Thymus (tissue), 11 donors: ENCODE measurements around the gene TLR5. TPM values are rescaled to one million over a fixed set of nuclear protein-coding genes. Genes with fewer than 3 reads are reported as not detected.

Experiments
- DNase-seq, 9 donors: peaks; one replicate each; pipeline ENCODE4 v3.0.0-alpha.2; 2013; ENCODE audit warnings: low spot score in 9 of 9, low read depth in 6 of 9, missing footprints in 1 of 9
- H3K27ac ChIP-seq, 2 donors: one replicate each; pipeline ENCODE4 v1.5.1; 2013; ENCODE audit warnings: control low read depth in 1 of 2, low read depth in 1 of 2, low read length in 1 of 2, mild to moderate bottlenecking in 1 of 2, moderate library complexity in 1 of 2
- H3K27me3 ChIP-seq, 2 donors: one replicate each; pipeline ENCODE4 v1.5.1; 2013; ENCODE audit warnings: low read length in 1 of 2; ENCODE audit not compliant: control insufficient read depth in 2 of 2, insufficient read depth in 1 of 2
- H3K36me3 ChIP-seq, 2 donors: one replicate each; pipeline ENCODE4 v1.5.1; 2013; ENCODE audit warnings: low read length in 1 of 2, mild to moderate bottlenecking in 1 of 2, moderate library complexity in 1 of 2; ENCODE audit not compliant: control insufficient read depth in 2 of 2, insufficient read depth in 2 of 2
- H3K4me1 ChIP-seq, 2 donors: one replicate each; pipeline ENCODE4 v1.5.1; 2013; ENCODE audit warnings: low read length in 2 of 2; ENCODE audit not compliant: control insufficient read depth in 2 of 2, insufficient read depth in 2 of 2
- H3K4me3 ChIP-seq, 2 donors: one replicate each; pipeline ENCODE4 v1.5.1; 2013; ENCODE audit warnings: low read length in 2 of 2, control low read depth in 1 of 2, mild to moderate bottlenecking in 1 of 2
- H3K9me3 ChIP-seq, 2 donors: one replicate each; pipeline ENCODE4 v1.5.1; 2013; ENCODE audit warnings: low read length in 1 of 2, mild to moderate bottlenecking in 1 of 2; ENCODE audit not compliant: control insufficient read depth in 2 of 2, insufficient read depth in 1 of 2
- WGBS: extraction: QIAGEN DNeasy Blood & Tissue Kit; methylation state at CpG from one replicate; pipeline ENCODE4 v1.1.7; 2013; 5-methylcytosine and 5-hydroxymethylcytosine counted together
- polyA plus RNA-seq: library from polyadenylated mRNA; stranded (reverse); fragments of 200-250 nt; gene quantifications from one replicate; pipeline ENCODE4 v1.2.3, GENCODE V29; 2013
- total RNA-seq: library from RNA; stranded (reverse); fragments of 120-200 nt; gene quantifications from one replicate; pipeline ENCODE4 v1.2.4, GENCODE V29; 2013
- donor health status: healthy.

Gene TLR5
- total and polyA plus RNA-seq, 2 donors, result 3.4 to 3.5 TPM

GRCh38 chr1:223126741-223127140 lies 16.3 kb downstream of the TLR5 start:
- no peak overlapping the region for H3K4me3 ChIP-seq
- 94% methylated on average over 1 of the region's 1 CpG for WGBS
- H3K27ac ChIP-seq, result no peak overlapping the region
- no peaks in the 10 kb centered on the region for H3K36me3 ChIP-seq
- H3K9me3 ChIP-seq, result peaks cover 0 to 8% of the 10 kb centered on the region in 2 donors
- no peak for DNase-seq
- H3K27me3 ChIP-seq, result peaks cover 0 to 16% of the 10 kb centered on the region in 2 donors
- peaks cover 0 to 11% of the 10 kb centered on the region in 2 donors for H3K4me1 ChIP-seq

GRCh38 chr1:223125766-223126165 lies 17.3 kb downstream of the TLR5 start:
- WGBS, result 73% methylated on average over 2 of the region's 2 CpGs

DNA sequence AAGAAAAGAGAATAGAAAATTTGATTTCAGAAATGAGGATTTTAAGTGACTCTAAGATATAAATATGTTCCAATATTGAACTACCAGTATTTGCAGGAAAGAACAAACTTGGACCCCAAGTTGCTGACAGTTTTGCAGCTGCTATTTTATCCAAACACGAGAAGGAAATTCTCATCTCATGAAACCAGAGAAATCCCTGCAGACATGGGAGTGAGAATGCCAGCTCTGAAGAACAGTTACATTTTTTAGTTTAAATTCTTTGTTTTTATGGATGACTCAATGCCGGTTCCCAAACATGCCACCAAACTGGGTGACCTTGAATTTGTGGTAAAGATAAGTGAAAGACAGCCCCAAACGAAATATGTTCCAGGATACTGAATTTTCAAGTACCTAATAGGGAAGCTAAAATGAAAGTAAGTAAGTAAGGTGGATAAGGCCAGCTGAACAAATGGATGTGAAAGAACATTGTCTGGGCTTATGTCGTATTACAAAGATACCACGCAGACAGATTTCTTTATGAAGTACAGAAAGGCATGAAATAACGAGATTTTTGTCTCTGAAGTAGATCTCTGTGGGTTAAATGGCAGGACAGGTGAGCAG lies 19.9 kb downstream of the TLR5 start:
- Histone ChIP-seq H3K36me3 (no peaks in the 10 kb centered on the region), H3K4me1 (peaks cover 0 to 3% of the 10 kb centered on the region in 2 donors), H3K4me3 (no peak overlapping the region), H3K27ac (no peak overlapping the region), H3K27me3 (no peaks in the 10 kb centered on the region), H3K9me3 (no peaks in the 10 kb centered on the region)
- no peak for DNase-seq
- WGBS, result 87% methylated on average over 6 of the region's 6 CpGs

More at GRCh38 chr1:223125766-223126165, 17.3 kb downstream of the TLR5 start:
- H3K4me1 ChIP-seq, result peaks cover 0 to 11% of the 10 kb centered on the region in 2 donors
- H3K36me3 ChIP-seq, result no peaks in the 10 kb centered on the region
- H3K27ac ChIP-seq, result no peak overlapping the region
- no peak overlapping the region for H3K4me3 ChIP-seq
- H3K9me3 ChIP-seq, result peaks cover 0 to 8% of the 10 kb centered on the region in 2 donors
- DNase-seq, result no peak
- H3K27me3 ChIP-seq, result peaks cover 0 to 16% of the 10 kb centered on the region in 2 donors

DNA sequence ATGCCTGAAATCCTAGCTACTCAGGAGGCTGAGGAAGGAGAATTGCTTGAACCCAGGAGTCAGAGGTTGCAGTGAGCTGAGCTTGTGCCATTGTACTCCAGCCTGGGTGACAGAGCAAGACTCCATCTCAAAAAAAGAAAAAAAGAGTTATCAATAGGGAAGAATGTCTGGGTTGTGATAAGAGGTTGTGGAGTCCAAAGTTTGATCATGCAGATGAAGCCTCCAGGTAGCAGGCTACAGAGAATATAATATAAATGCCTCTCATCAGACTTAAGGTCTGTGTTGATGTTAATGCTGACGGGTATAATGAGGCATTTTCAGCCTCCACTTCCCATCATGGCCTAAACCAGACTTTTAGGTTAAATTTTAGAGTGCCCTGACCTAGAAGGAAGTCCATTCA lies 24.6 kb downstream of the TLR5 start:
- Histone ChIP-seq H3K36me3 (no peaks in the 10 kb centered on the region), H3K27me3 (no peaks in the 10 kb centered on the region), H3K27ac (no peak overlapping the region), H3K9me3 (no peaks in the 10 kb centered on the region), H3K4me3 (no peak overlapping the region), H3K4me1 (peaks cover 0 to 1% of the 10 kb centered on the region in 2 donors)
- DNase-seq, result no peak
- WGBS, result 96% methylated on average over 1 of the region's 1 CpG

DNA sequence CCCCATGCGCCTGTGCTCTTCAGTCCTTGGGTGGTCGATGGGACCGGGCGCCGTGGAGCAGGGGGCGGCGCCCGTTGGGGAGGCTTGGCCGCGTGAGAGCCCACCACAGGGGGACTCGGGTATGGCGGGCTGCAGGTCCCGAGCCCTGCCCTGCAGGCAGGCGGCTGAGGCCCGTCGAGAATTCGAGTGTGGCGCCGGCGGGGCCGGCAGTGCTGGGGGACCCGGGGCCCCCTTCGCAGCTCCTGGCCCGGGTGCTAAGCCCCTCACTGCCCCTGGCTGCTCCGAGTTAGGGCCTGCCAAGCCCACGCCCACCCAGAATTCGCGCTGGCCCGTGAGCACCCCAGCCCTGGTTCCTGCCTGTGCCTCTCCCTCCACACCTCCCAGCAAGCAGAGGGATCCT lies 26.1 kb downstream of the TLR5 start:
- Histone ChIP-seq H3K27ac (no peak overlapping the region), H3K9me3 (no peaks in the 10 kb centered on the region), H3K36me3 (no peaks in the 10 kb centered on the region), H3K27me3 (no peaks in the 10 kb centered on the region), H3K4me3 (no peak overlapping the region), H3K4me1 (no peaks in the 10 kb centered on the region)
- DNase-seq, result no peak
- 96% methylated on average over 29 of the region's 29 CpGs for WGBS

DNA sequence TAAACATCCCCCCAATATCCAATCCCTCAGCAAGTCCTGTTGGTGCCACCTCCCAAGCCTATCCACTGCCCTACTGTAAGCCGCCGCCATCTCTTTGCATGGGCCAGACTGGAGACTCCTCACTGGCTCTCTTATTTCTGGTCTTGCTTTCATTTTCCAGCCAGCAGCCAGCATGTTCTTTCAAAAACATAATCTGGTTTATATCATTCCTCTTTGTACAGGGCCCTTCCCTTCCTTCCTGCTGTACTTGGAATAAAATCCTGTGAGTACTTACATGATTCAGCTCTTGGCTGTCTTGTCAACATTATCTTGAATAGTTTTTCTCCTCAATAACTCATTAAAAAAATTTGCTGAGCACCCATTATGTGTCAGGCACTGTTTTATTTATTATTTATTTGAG lies 28.2 kb downstream of the TLR5 start:
- 97% methylated on average over 2 of the region's 2 CpGs for WGBS
- Histone ChIP-seq H3K36me3 (no peaks in the 10 kb centered on the region), H3K27ac (no peak overlapping the region), H3K9me3 (no peaks in the 10 kb centered on the region), H3K4me1 (no peaks in the 10 kb centered on the region), H3K27me3 (no peaks in the 10 kb centered on the region), H3K4me3 (no peak overlapping the region)
- DNase-seq, result no peak

DNA sequence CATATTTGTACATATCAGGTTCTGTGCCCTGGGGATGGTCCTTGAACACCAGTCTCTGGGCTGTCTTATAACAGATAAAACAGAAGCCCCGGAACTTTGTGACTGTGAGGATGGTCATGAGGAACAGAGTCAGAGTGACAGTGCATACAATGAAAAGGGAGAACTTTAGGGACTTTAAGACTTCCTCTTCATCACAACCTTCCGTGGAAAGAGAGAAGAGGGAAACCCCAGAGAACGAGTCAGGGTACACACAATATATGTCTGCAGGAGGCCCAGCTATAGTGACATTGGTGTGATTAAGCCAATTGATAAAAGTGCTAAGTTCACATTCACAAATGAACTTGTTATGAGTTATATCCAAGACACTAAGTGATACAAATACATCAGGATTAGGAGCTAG lies 32.1 kb downstream of the TLR5 start:
- WGBS, result 73% methylated on average over 3 of the region's 3 CpGs
- no peak overlapping the region for H3K4me3 ChIP-seq
- DNase-seq, result no peak

GRCh38 chr1:223109581-223110026 lies 33.4 kb downstream of the TLR5 start:
- Histone ChIP-seq H3K27ac (no peak overlapping the region), H3K36me3 (no peaks in the 10 kb centered on the region), H3K27me3 (no peaks in the 10 kb centered on the region), H3K9me3 (no peaks in the 10 kb centered on the region), H3K4me3 (no peak overlapping the region), H3K4me1 (no peaks in the 10 kb centered on the region)
- DNase-seq, result no peak
- 95% methylated on average over 3 of the region's 3 CpGs for WGBS

More for the DNA sequence above, 32.1 kb downstream of the TLR5 start:
- Histone ChIP-seq H3K9me3 (no peaks in the 10 kb centered on the region), H3K4me1 (no peaks in the 10 kb centered on the region), H3K27me3 (no peaks in the 10 kb centered on the region), H3K36me3 (no peaks in the 10 kb centered on the region), H3K27ac (no peak overlapping the region)

GRCh38 chr1:223106856-223107255 lies 36.2 kb downstream of the TLR5 start:
- WGBS, result 87% methylated on average over 3 of the region's 3 CpGs
- Histone ChIP-seq H3K36me3 (no peaks in the 10 kb centered on the region), H3K27me3 (no peaks in the 10 kb centered on the region), H3K4me3 (no peak overlapping the region), H3K9me3 (no peaks in the 10 kb centered on the region), H3K4me1 (peaks cover 0 to 7% of the 10 kb centered on the region in 2 donors), H3K27ac (no peak overlapping the region)
- no peak for DNase-seq
